GM12878 (cell line): Measurements from ENCODE around the gene MAP4K4. TPM values are rescaled to one million over a fixed set of nuclear protein-coding genes. Genes with fewer than 3 reads are reported as not detected.

ENCODE experiments used
- SP1 ChIP-seq: IDR thresholded peaks from one replicate; pipeline ENCODE4 v1.6.1; 2011; ENCODE audit warnings: low read depth, low read length
- SRF ChIP-seq, 2 experiments: IDR thresholded peaks; 2 replicates each; pipeline ENCODE4 v1.6.1; 2011; ENCODE audit warnings: low read depth in 2 of 2, low read length in 2 of 2, mild to moderate bottlenecking in 1 of 2, moderate library complexity in 1 of 2
- polyA plus RNA-seq, 11 experiments: library from polyadenylated mRNA; depleted of rRNA in 4 of 11; unstranded in 6 of 11; stranded (reverse) in 5 of 11; fragments of >200 nt; fragmentation: Nextera tagmentation in 4 of 11; fragmentation: Illumina TruSeq in 1 of 11; extraction: Ambion mirVana in 4 of 11; extraction: Trizol in 1 of 11; gene quantifications; 1 replicate in 1 of 11; 2 replicates in 10 of 11; pipeline versions ENCODE4 v1.2.1 to v1.2.3, GENCODE V29; 2011 to 2016; ENCODE audit warnings: inconsistent platforms in 2 of 11, missing spikeins in 2 of 11, low read depth in 1 of 11
- total RNA-seq, 4 experiments: library from RNA; depleted of rRNA in 3 of 4; stranded (reverse); fragments of >200 nt in 3 of 4; fragmentation: Illumina TruSeq in 1 of 4; extraction: Trizol in 1 of 4; gene quantifications; 2 replicates each; pipeline versions ENCODE4 v1.2.1 to v1.2.3, GENCODE V29; 2013 to 2021
- TF ChIP-seq, protein P1 (sequence below): fragments of 450-650 bp; IDR thresholded peaks from 2 replicates; pipeline ENCODE4 v1.6.1; 2017; ENCODE audit warnings: antibody characterized with exemption, mild to moderate bottlenecking, moderate library complexity
- TF ChIP-seq, protein P2 (sequence below): fragments of 450-650 bp; IDR thresholded peaks from 2 replicates; pipeline ENCODE4 v1.6.1; 2016; ENCODE audit warnings: mild to moderate bottlenecking

MAP4K4 gene
- total and polyA plus RNA-seq, 10 of the 15 experiments (the other 5 are each of a cell fraction or from before 2014, with no cell fraction given) = 1.9 to 50.4 (median 9.7) TPM

DNA sequence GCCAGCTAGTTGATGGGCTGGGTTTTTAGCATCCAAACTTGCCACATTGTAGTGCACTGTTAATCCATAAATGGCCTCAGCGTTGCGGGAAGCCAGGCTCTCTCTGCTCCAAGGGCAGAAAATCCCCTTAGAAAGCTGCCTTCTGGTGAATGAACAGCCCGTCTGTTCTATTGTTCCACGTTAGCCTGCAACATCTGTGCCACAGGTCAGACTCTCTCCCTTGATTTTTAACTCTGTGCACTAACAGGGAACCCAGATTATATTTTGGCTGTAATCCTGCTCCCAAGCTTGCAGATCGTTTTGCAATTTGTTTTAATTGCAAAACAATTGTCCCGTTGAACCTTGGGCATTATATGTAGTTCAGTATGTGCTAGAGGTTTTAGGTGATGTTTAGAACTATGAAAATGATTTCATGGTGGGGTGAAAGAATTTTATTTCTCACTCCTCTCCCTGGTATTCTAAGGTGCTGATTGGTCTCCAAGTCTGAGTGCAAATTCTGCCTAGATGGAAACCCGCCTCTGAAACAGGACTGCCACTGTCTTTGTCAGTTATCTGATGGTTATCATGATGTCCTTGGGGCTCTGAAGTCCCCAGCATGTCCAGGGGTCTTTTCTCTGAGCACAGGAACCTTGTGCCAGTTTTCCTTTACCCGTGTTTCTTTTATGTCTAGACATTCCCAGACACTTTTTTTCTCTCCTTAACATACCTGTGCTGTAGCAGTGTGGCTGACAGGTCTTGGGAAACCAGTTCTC, 106.6 kb downstream of the MAP4K4 start (continued):
- TF ChIP-seq, protein P1, sequence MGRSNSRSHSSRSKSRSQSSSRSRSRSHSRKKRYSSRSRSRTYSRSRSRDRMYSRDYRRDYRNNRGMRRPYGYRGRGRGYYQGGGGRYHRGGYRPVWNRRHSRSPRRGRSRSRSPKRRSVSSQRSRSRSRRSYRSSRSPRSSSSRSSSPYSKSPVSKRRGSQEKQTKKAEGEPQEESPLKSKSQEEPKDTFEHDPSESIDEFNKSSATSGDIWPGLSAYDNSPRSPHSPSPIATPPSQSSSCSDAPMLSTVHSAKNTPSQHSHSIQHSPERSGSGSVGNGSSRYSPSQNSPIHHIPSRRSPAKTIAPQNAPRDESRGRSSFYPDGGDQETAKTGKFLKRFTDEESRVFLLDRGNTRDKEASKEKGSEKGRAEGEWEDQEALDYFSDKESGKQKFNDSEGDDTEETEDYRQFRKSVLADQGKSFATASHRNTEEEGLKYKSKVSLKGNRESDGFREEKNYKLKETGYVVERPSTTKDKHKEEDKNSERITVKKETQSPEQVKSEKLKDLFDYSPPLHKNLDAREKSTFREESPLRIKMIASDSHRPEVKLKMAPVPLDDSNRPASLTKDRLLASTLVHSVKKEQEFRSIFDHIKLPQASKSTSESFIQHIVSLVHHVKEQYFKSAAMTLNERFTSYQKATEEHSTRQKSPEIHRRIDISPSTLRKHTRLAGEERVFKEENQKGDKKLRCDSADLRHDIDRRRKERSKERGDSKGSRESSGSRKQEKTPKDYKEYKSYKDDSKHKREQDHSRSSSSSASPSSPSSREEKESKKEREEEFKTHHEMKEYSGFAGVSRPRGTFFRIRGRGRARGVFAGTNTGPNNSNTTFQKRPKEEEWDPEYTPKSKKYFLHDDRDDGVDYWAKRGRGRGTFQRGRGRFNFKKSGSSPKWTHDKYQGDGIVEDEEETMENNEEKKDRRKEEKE = no peak
- TF ChIP-seq, protein P2, sequence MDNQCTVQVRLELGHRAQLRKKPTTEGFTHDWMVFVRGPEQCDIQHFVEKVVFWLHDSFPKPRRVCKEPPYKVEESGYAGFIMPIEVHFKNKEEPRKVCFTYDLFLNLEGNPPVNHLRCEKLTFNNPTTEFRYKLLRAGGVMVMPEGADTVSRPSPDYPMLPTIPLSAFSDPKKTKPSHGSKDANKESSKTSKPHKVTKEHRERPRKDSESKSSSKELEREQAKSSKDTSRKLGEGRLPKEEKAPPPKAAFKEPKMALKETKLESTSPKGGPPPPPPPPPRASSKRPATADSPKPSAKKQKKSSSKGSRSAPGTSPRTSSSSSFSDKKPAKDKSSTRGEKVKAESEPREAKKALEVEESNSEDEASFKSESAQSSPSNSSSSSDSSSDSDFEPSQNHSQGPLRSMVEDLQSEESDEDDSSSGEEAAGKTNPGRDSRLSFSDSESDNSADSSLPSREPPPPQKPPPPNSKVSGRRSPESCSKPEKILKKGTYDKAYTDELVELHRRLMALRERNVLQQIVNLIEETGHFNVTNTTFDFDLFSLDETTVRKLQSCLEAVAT = no peak
- TF ChIP-seq SRF (IDR thresholded peaks at IDR 0.05; ENCODE audit: low read depth in 2 of 2, low read length in 2 of 2) (no peak), SP1 (no peak)
- TF ChIP-seq, all 136 proteins: peak for 0
